ENCODE results near the gene EIF1AY. TPM values are rescaled to one million over a fixed set of nuclear protein-coding genes. Genes with fewer than 3 reads are reported as not detected.

EIF1AY gene
- total RNA-seq, 2 experiments from 2014 or later, result 101 to 103 TPM

- no peak for DNase-seq
- H3K36me3 Mint-ChIP-seq, result peaks cover 9% of the 10 kb centered on the region
Observed at GRCh38 chrY:20586161-20586560, 10.6 kb downstream of the EIF1AY start.

More at GRCh38 chrY:20586161-20586560, 10.6 kb downstream of the EIF1AY start:
- Mint-ChIP-seq H3K27ac (no peak overlapping the region), H3K4me1 (no peaks in the 10 kb centered on the region), H3K9me3 (no peaks in the 10 kb centered on the region), H3K4me3 (no peak overlapping the region), H3K27me3 (no peaks in the 10 kb centered on the region)

Other genes starting within 250 kb of the EIF1AY start
- gene RPS4Y2, start 180.3 kb downstream of the EIF1AY start, total RNA-seq, result not detected